Stimulated activated CD8-positive, alpha-beta memory T cell treated with anti-CD3 and anti-CD28 coated beads, Interleukin-2, amount 100 ng/mL, for 48 hours (primary cell): ENCODE results near the gene MRPS18B.

Experiments used
- DNase-seq, 2 donors: peaks; one replicate each; pipeline ENCODE4 v3.0.0-alpha.2; 2020; ENCODE audit warnings: low read depth in 2 of 2

Gene MRPS18B

GRCh38 chr6:30603961-30604360 lies 13.7 kb upstream of the MRPS18B start:
- DNase-seq = no peak

DNA sequence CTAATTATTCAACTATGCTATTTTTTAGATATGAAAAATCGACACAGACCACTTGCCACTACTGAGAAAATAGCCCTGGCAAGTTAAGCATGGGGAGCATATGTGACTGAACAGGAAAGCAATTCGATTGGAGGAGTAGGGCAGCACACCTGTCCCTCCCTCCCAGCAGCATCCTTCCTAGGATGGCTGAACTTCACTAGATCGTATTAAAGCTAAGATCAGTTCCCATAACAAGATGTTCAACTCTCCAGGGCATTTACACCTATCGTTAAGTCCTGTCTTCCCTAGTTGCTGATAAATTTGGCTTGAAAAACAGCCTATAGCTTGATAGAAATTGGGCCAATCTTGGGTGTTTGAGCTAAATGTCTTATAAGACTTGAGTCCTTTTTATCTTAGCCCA lies 7.6 kb upstream of the MRPS18B start:
- no peak for DNase-seq

DNA sequence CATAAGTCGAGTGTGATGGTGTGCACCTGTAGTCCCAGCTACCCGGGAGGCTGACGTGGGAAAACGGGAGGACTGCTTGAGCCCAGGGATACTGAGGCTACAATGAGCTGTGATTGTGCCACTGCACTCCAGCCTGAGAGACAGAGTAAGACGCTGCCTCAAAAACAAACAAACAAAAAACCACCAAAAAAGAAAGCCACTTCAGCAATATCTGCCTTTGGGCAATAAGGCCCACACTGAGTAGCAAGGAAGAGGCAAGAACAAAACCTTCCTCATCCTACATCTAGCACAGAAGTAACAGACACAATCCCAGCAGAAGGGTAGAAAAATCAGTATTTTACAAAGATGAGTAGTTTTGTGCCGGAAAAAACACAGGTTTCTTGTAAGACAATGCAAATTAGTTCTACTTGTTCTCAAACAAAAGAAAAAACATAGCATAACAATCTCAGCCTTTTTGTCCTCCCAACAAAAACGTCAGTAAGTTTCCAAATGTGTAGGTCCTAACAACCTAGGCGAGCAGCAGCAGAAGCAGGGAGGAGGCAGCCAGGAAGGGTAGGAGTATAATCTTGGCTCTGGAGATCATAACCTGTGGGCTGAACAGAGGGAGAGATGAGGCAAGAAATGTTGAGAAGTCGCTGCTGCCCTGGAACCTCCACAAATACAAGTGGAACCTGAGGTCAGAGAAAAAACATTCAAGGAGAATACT lies 6.3 kb upstream of the MRPS18B start:
- DNase-seq = no peak

DNA sequence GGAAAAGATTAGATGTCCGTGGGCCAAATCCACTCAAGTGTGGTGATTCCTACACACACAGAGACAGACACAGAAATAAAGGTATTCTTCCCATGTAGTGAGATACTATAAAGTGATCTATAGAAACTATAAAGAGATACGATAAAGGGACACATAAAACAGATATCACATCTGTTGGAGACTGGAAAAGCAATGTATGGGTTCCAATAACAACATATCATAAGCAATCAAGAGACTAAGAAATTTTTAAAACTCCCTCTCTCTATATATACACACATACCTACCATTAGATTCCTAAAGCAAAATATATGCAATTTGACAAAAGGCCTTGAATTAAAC lies 5.8 kb upstream of the MRPS18B start:
- DNase-seq = no peak

DNA sequence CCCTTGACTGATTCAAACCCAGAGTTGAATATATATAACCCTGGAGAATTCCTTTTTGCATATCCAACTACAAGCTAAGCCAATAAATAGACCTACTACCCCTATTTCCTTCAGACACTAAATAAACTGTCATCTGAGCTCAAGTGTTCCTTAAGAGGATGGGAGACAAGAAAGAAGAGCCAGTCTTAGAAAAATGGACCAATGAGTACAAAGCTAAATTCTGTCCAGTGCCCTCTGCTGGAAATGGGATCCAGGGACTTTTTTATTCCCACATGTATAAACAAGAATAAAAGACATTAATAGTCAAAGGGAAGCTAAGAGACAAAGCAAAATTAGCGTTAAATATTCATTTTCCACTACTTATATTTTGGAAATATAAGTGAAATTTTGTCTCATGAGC lies 5.4 kb upstream of the MRPS18B start:
- DNase-seq = no peak

GRCh38 chr6:30612687-30613248 lies 4.9 kb upstream of the MRPS18B start:
- no peak for DNase-seq

DNA sequence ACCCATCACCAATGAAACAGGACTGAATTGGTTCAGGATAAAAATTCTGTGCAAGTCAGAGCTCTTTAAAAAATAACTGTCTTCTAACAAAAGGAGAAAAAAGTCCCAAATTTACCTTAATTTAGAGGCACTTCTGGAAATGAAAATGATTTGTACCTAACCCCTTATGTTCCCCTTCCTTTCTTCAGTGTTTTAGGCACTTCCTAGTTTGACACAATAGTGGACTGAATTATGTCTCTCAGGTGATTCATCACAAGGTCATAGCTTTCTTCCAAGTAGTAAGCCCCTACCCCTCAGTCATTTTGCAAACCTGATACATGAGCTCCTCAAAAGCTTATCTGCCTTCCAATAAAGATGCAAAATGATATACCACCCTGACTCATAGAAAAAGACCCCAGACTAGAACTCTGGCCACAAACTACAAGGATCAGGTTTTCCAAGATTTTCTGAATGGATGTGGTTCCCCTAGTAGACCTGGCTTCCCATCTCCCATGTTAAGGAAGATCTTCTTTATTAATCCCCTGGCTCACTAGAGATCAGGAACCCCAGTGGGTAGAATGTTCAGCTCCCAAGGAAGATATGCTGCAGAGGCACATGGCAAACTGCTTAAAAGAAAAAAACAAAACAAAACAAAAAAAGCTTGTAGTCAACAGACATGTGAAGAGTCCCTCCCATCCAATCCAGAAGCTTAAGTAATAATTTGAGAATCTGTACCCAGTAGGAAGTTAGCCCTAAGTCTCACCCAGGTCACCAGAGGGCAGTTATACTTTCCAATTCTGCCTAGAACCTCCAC lies 4.2 kb upstream of the MRPS18B start:
- DNase-seq = no peak

GRCh38 chr6:30614044-30614842 lies 3.4 kb upstream of the MRPS18B start:
- DNase-seq = no peak

GRCh38 chr6:30614843-30615218 lies 2.8 kb upstream of the MRPS18B start:
- DNase-seq = peak; percentile 57 to 67

DNA sequence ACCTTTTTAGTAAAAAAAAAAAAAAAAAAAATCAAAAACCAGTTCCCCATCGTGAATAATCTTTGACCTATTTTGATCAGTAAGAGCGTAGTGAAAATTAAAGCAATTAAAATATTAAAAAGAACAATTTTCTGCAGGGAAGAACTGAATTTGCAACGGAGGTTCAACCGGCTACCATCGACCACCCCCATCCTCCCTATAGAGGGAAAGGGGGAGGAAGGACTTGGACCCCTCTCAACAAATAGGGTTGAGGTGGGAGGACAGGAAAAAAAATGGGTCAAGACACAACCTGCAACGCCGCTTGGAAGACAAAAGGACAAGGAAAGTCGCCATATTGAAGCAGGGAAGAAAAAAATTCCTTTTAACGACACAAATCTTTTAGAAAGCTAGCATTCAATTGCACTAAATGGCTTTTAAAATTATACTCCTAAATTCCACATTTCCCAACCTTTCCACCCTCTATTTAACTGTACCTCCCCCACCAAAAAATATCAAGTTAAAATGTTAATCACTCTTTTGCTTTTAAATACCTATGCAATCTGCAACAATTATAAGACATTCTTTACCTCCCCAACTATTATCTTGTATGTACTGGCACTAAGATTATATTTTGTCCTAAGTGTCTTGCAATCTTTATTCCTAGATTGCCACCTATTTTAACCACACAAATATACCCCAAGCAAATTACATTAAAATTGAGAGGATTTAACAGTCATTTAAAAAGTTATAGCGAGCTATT lies 2.3 kb upstream of the MRPS18B start:
- DNase-seq = no peak

DNA sequence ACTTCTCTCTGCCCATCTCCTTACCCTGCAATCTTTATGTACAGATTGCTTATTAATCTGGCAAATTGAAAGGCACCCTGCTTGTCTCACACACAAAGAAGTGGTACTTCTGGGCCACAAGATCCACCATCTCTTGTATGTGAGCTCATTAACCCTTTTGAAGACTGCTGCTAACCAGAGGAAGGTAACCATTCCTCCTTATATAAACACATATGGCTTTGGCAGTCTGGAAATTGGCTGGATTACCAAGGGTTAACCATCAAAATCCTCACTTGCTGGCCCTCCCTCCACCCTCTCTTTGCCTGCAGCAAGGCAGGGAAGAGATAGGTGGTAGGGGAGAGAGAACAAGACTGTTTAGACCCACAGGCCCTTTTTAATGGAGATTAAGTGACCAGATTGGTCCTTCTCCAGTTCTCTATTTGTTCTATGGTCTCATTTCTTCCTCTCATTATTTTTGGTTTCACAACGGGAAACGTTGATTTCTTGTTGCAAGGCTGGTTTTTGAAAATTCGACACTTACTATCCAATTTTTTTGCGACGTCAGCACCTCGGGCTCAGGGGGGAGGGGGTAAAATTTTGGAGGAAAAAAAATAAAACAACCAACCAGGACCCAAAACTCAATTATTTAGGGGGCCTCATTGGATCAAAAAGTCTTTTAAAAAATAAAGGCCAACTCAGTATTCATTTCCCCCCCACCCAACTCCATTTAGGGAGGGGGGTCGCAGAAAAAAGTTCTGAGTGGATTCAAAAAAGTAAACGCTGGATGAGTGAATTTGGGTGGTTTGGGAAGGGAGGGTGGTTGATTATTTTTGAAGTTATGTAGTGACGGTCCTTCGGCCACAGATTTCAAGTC lies 1.5 kb upstream of the MRPS18B start:
- no peak for DNase-seq

DNA sequence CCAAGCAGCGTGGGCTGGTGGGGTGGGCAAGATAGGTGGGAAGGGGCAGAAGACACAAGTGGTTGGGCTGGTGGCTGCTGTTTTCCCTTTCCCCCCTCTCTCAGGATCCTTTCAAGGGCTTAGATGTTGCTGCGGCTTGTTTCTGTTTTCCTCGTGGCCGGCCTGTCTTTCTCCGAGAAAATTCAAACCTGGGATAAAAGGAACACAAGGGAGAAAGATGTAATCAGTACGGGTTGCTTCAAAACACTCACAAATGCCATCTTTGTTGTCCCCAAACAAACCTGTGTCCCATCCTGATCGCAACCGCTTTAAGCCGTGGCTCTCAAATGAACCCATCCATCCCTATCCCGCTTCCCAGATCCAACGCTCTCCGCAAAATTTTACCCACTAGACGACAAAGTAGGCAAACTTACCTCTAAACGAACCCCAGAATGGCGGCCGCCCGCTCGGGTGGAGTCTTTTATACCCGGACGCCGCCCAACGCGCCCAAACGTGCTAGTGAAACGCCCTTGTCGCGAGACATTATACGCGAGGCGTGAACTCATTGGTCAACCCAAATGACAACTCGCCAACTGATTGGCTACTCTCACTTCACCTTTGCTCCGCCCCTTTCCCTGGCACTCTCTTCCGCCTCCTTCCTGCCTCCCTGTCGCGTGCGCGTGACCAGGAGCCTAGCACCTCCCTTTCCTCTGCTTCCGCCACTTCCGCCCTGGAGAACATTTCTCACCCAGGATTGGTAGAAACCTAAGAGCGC lies 652 bp upstream of the MRPS18B start, which contains the start of gene PPP1R10:
TSS of gene PPP1R10 (minus strand) at position 433 of the 754 bp plus-strand sequence. CDS start 7,299 bp downstream, outside the sequence.
- peak; percentile 90 to 94 for DNase-seq

DNA sequence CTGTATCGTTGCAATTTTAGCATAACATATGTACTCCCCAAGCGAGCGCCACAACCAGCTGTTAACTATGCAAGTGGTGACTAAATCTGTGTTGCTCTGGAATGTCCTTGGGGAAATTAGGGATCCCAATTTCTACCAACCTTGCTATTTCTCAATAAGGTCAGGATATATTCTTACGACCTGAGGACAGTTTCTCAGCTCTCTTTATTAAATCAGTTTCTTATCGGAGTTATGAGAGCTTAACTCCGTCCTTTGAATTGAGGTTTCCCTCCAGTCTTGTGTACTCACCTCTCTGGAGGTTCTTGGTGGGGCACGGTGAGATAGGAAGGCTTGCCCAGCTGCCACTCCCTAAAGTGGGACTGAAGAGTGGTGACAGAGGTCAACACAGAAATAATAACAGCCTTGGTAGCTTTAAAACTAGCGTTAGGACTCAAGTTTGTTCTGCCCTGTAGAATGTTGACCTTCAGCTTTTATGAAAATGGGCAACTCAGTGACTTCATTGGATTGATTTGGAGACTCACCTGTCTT lies 694 bp downstream of the MRPS18B start:
- no peak for DNase-seq

- DNase-seq = no peak
Observed at GRCh38 chr6:30619561-30619960, 1.9 kb downstream of the MRPS18B start.

GRCh38 chr6:30625511-30625910 lies 7.9 kb downstream of the MRPS18B start:
- no peak for DNase-seq

DNA sequence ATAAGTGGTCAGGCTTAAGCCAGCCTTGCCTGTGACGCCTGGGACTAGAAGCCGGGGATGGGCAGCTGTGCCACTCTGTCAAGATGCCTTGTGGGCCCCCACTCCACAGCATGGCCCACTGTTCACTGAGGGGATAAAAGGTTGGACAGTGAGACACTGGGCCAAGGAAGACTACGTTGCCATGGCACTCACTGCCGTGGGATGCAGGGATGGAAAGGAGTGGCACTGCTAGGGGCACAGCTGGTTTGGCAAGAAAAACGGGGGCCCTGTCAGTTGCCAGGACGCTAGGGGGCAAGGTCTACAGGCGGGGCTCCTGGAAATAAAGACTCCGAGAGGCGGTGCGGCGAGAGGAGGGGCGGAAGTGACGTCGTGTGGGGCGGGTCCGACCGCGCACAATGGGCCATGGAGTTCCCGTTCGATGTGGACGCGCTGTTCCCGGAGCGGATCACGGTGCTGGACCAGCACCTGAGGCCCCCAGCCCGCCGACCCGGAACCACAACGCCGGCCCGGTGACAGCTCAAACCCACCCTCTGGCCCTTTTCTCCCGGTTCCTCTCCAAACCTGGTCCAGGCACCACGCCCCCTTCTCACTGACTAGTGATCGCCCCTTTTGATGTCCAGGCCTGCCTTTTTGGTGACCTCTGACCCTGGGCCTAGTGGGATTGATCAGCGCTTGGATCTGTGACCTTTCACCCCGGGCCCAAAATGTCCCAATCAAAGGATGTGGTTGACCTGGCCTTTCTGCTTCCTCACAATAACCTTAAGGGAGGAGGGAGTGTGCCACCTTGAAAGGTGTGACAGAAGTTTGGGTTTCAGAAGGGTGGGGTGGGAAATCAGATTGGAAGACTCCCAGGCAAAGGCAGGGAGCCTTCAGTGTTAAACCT lies 9.1 kb downstream of the MRPS18B start, which contains the start of gene ATAT1:
TSS of gene ATAT1 (plus strand) at position 391 of the 883 bp plus-strand sequence.
- DNase-seq = peak; percentile 77 to 86

- no peak for DNase-seq
Observed at GRCh38 chr6:30635834-30636233, 18.2 kb downstream of the MRPS18B start.

- DNase-seq = no peak
Observed at GRCh38 chr6:30640481-30640880, 22.8 kb downstream of the MRPS18B start.
